Measurements from ENCODE around the gene EVI5.
"Not testable (repeated sequence)": the region's sequence is repeated elsewhere in the genome, so short reads cannot be mapped to it uniquely, and the experiment has no call there.

GRCh38 chr1:92640686-92641085 is 144.2 kb downstream of the EVI5 start:
- not testable (repeated sequence) for TF ChIP-seq CTCF (IDR thresholded peaks at IDR 0.05; ENCODE audit: insufficient read depth, low read depth, low read length); EZH2 (IDR thresholded peaks at IDR 0.05; ENCODE audit: insufficient read depth, low read length)
